GM21619 (cell line): ENCODE data around the gene DDX10.

Source experiments
- ATAC-seq: cut with Tn5 transposase; IDR thresholded peaks from one replicate; pipeline ENCODE4 v1.9.1; 2021; ENCODE audit not compliant: unreplicated experiment

DDX10 gene

GRCh38 chr11:108865406-108865805 is 200.5 kb downstream of the DDX10 start:
- ATAC-seq: no peak

GRCh38 chr11:108866781-108867180 is 201.9 kb downstream of the DDX10 start:
- ATAC-seq: no peak

- no peak for ATAC-seq
These were observed 205.6 kb downstream of the DDX10 start for GRCh38 chr11:108870373-108871020.

- ATAC-seq: no peak
These were observed 206.3 kb downstream of the DDX10 start for GRCh38 chr11:108871152-108871551.

DNA sequence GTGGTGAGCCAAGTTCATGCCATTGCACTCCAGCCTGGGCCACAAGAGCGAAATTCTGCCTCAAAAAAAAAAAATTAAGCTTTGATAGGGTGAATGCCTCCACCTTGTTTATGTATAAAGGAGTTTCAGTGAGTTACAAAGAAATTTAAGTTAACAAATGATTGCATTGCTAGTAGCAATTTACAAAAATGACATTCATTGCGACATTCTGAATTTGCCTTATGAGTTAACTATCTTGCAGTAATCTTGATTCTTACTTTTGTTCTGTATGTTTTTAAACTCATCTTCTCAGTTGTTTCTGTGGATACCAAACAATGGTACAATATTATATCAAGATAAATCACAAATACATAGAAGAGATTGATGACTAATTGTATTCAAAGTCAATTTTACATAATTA is 207.0 kb downstream of the DDX10 start:
- no peak for ATAC-seq

GRCh38 chr11:108872781-108873291 is 208.0 kb downstream of the DDX10 start:
- ATAC-seq: no peak

DNA sequence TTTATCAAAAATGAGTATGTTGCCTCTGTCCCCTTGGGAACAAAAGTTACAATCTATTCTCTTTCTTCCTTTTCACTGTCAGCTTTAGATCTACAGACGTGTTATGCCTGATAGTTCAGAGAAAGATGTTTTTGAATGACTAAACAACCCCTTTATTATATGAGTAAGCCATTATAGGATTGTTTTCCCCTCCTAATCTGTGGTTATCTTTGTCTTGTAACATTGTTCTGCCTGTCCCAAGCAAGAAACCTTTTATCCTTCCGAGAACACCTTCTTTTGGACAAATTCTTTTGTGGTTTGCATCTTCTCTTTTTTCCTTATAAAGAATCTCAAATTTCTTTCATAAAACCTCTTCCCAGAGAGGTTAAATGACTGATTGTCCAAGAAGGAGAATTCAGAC is 208.4 kb downstream of the DDX10 start:
- ATAC-seq: no peak

DNA sequence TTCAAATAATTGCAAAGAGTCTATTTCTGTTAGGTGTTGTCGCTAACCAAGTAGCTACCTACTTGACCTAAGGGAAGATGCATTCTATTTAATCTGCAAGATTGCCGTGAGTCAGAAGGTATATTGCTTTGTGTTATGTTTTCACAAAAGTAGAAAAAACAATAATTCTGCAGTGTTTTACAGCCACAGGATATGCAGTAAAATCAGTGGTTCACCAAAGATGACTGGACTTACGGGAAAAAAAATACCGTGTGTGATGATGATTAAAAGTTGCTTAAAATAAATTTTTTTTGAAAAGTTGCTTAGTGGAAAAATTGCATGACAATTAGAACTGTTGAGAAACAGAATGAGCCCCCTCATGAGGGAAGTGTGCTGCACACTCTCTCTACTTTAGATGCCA is 209.1 kb downstream of the DDX10 start:
- no peak for ATAC-seq

- ATAC-seq: no peak
These were observed 210.3 kb downstream of the DDX10 start for GRCh38 chr11:108875134-108875533.

GRCh38 chr11:108877178-108877577 is 212.3 kb downstream of the DDX10 start:
- no peak for ATAC-seq

GRCh38 chr11:108880510-108880909 is 215.6 kb downstream of the DDX10 start:
- ATAC-seq: no peak

GRCh38 chr11:108881131-108881530 is 216.3 kb downstream of the DDX10 start:
- ATAC-seq: no peak

DNA sequence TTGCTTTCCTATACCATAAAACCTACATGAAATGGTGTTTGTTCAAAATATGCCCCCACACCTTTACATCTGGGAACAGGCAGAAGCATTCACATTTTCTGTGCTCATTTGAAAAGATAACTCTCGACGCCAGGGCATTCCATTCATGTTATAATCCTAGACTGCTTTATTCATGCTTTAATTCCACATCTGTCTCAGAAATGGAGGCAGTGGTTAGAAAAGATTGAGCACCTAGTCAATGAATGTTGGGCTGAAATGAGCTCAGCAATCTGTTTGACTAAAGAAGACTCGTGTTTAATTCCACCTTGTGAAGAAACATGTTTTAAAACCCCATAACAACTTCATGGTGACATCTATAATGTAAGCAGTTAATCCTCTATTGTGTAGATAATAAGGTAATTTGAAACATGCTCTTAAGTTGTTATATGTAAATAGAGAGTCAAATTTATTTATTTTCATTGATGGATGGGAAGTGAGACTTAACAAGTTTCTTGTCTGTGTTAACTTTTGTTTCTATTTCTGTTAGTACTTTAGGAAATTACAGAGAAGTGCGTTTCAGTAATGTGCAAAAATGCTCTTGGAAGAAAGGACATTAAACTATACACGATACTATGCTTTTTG is 217.5 kb downstream of the DDX10 start:
- no peak for ATAC-seq

- ATAC-seq: no peak
These were observed 221.3 kb downstream of the DDX10 start for GRCh38 chr11:108886005-108886659.

- ATAC-seq: no peak
These were observed 221.8 kb downstream of the DDX10 start for GRCh38 chr11:108886660-108887009.

- no peak for ATAC-seq
These were observed 222.8 kb downstream of the DDX10 start for GRCh38 chr11:108887436-108888238.

DNA sequence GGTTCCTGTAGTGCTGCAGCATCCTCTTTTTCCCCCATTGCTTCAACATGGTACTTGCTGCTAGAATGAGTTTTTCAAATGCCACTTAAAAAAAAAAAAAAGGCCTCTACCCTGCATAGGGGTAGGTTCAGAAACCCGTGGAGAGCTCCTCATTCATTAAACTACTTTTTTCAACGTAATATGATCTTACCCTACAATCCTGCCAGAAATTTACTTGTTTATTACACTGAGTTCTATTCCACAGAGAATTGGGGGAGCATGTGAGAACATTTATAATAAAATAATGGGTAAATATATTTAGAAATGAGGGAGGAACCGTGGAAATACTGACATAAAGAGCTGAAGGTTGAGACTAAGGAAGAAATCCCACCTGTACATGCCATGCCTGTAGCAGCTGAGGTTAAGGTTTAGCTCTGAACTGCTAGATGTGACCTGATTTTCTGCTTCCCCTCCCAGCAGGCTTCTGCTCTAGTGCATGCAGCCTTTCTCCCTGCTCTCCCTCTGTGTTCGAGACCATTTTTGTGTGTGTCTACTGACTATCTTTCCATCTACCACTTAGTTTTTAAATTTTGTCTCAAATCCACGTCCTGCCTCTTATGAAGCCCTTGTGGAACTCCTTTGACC is 225.7 kb downstream of the DDX10 start:
- ATAC-seq: no peak

- ATAC-seq: no peak
These were observed 226.3 kb downstream of the DDX10 start for GRCh38 chr11:108891143-108891542.

DNA sequence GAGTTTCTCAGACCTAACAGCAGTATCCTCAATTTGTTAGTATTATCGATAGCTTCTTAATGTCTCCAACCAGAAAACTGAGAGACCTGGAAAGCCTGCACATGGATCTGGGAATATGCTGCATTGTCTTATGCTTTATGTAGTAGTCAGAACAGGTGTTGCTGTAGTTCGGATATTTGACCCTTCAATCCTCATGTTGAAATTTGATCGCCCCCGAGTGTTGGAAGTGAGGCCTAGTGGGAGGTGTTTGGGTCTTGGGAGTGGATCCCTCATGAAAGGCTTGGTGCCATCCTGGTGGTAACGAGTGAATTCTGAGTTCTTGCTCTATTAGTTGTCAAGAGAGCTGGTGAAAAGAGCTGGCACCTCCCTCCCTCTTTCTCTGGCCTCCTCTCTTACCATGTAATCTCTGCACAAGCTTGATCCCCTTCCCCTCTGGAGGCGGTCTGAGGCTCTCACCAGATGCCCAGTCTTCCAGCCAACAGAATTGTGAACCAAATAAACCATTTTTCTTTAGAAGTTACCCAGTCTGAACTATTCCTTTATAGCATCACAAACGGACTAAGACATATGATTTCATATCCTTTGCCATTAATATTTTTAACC is 227.1 kb downstream of the DDX10 start:
- ATAC-seq: no peak

DNA sequence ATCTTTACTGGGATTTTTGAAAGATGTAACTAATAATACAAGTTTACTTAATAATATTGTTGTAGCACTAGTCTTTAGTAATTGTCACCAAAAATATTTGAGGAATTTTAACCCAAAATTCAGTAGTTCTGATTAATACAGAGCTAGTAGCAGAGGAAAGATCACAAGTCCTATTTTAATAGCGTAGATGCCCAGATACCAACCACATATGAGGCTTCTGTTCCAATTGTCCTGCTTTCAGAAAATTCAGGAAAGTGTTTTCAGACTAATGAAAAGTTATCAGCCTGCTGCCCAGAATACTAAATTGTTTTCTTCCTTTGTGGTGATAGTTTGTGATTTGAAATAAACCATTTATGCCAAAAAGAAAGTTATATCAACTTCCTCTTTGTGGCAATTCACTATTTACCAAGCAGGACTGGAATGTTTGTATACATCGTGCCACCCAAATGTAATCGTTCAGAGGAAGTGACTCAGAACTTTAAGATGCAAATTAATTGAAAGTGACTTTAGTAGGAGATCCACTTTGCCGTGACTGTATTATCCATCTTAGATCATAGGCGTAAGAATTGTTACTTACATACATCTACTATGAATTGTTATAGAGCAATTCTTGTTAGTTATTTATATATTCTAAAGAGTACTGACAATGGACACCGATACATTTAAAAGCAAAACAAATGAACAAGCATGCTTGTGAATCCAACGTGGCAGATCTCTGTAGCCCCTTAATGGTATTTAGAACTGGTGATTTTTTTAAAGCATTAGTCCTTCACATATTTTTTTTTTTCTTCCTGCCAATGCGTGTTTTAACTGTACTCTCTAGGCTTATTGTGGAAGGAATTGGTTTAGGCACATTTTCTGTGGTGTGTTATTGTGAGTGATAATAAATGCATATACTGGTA is 231.0 kb downstream of the DDX10 start:
- ATAC-seq: no peak
